Thyroid gland (tissue), 4 donors: ENCODE results near the gene SLC12A2.

Source experiments
- POLR2A ChIP-seq, 2 donors: fragments of 450-650 bp; IDR thresholded peaks; one replicate each; pipeline ENCODE4 v1.6.1; 2017; ENCODE audit warnings: antibody characterized with exemption in 2 of 2, mild to moderate bottlenecking in 2 of 2, moderate library complexity in 1 of 2
- TF ChIP-seq, protein P1 (sequence below), 6 experiments: fragments of 200-600 bp in 3 of 6; fragments of 450-650 bp in 3 of 6; sonication (generic) in 3 of 6; IDR thresholded peaks; one replicate each; pipeline ENCODE4 v1.5.1; 2016 to 2019; ENCODE audit warnings: antibody characterized with exemption in 6 of 6, mild to moderate bottlenecking in 2 of 6, inconsistent platforms in 1 of 6, moderate library complexity in 1 of 6

DNA sequence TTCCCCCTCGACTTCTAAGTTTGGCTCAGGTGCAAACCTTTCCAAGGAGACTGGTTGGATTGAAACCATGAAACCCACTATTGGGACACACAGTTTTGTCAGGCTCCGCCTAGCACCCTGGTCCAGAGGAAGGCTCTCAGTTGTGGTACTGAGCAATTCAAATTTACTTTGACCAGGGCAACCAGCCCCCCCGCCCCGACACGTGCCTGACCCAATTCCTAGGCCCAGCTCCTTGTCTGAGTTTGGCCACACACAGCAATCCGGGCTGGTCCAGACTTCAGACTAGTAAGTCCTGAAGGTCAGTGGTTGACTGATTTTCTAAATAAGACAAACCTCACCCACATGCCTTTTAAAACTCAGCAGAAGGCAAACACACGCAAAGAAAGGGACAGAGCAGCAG, 132.7 kb downstream of the SLC12A2 start:
- TF ChIP-seq, protein P1, sequence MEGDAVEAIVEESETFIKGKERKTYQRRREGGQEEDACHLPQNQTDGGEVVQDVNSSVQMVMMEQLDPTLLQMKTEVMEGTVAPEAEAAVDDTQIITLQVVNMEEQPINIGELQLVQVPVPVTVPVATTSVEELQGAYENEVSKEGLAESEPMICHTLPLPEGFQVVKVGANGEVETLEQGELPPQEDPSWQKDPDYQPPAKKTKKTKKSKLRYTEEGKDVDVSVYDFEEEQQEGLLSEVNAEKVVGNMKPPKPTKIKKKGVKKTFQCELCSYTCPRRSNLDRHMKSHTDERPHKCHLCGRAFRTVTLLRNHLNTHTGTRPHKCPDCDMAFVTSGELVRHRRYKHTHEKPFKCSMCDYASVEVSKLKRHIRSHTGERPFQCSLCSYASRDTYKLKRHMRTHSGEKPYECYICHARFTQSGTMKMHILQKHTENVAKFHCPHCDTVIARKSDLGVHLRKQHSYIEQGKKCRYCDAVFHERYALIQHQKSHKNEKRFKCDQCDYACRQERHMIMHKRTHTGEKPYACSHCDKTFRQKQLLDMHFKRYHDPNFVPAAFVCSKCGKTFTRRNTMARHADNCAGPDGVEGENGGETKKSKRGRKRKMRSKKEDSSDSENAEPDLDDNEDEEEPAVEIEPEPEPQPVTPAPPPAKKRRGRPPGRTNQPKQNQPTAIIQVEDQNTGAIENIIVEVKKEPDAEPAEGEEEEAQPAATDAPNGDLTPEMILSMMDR (IDR thresholded peaks at IDR 0.05): no peak
- TF ChIP-seq POLR2A (IDR thresholded peaks at IDR 0.05): no peak
